RWPE1 (cell line): ENCODE results near the gene LZTS3.
A peak's percentile ranks its signal among the peaks of the same experiment; 100 is the strongest.

Experiments
- CTCF ChIA-PET: fragments of 350-600 bp; sonication (Branson Sonifier 250); formaldehyde crosslinking; extraction: SDS; loops from one replicate; lab custom pipeline; 2021; lab: Yijun Ruan, JAX
- POLR2A ChIA-PET: fragments of 400-600 bp; formaldehyde crosslinking; extraction: SDS; loops from one replicate; lab custom pipeline; 2020; ENCODE audit warnings: antibody characterized with exemption; ENCODE audit not compliant: low non-redundant PET; lab: Yijun Ruan, JAX
- DNase-seq: peaks from one replicate; pipeline ENCODE4 v3.0.0; 2012; ENCODE audit warnings: low spot score
- H3K27ac ChIP-seq: fragments of 450-650 bp; 2 replicates; pipeline ENCODE4 v1.5.1; 2017
- CTCF ChIP-seq: fragments of 450-650 bp; conservative IDR thresholded peaks from 2 replicates; pipeline ENCODE4 v1.5.1; 2017; ENCODE audit warnings: low read depth, mild to moderate bottlenecking

Gene LZTS3

GRCh38 chr20:3168079-3168828 is 5.1 kb downstream of the LZTS3 start:
- ChIA-PET POLR2A (no interaction called here), CTCF (interaction anchor here (0.6 kb wide), 1 partner anchor 114 kb away, joined by 3 read pairs; no protein-coding TSS in a partner anchor)
- H3K27ac ChIP-seq, result no peak overlapping the region
- TF ChIP-seq CTCF, result no peak
- DNase-seq, result no peak

GRCh38 chr20:3167738-3168078 is 5.6 kb downstream of the LZTS3 start:
- no peak for TF ChIP-seq CTCF
- no peak for DNase-seq
- no peak overlapping the region for H3K27ac ChIP-seq
- ChIA-PET CTCF (interaction anchor here (0.6 kb wide), 2 partner anchors 21 to 114 kb away, joined by 3 read pairs; no protein-coding TSS in a partner anchor), POLR2A (no interaction called here)

- no peak for TF ChIP-seq CTCF
- POLR2A ChIA-PET, result no interaction called here
- CTCF ChIA-PET, result no interaction called here
These were observed 6.4 kb downstream of the LZTS3 start for GRCh38 chr20:3166913-3167342.

GRCh38 chr20:3166338-3166912 is 6.9 kb downstream of the LZTS3 start:
- TF ChIP-seq CTCF, result no peak
- H3K27ac ChIP-seq, result no peak overlapping the region
- POLR2A ChIA-PET, result no interaction called here
- CTCF ChIA-PET, result no interaction called here
- DNase-seq, result no peak

More at GRCh38 chr20:3166913-3167342, 6.4 kb downstream of the LZTS3 start:
- no peak for DNase-seq
- no peak overlapping the region for H3K27ac ChIP-seq

GRCh38 chr20:3165473-3166337 is 7.6 kb downstream of the LZTS3 start:
- POLR2A ChIA-PET, result no interaction called here
- TF ChIP-seq CTCF, result no peak
- DNase-seq, result no peak

GRCh38 chr20:3164763-3165410 is 8.5 kb downstream of the LZTS3 start:
- POLR2A ChIA-PET, result no interaction called here
- TF ChIP-seq CTCF, result no peak
- CTCF ChIA-PET, result interaction anchor here (0.5 to 0.7 kb wide), 2 partner anchors 39 to 62 kb away, joined by 3 to 4 read pairs; no protein-coding TSS in a partner anchor
- DNase-seq, result no peak
- H3K27ac ChIP-seq, result peak overlapping the region; percentile 21

More at GRCh38 chr20:3165473-3166337, 7.6 kb downstream of the LZTS3 start:
- H3K27ac ChIP-seq, result peak overlapping the region; percentile 21
- CTCF ChIA-PET, result no interaction called here
